Stomach smooth muscle (tissue), 2 donors: ENCODE measurements around the gene PDE6B.
"Not testable (repeated sequence)": the region's sequence is repeated elsewhere in the genome, so short reads cannot be mapped to it uniquely, and the experiment has no call there.

Source experiments
- H3K27ac ChIP-seq: one replicate; pipeline ENCODE4 v1.7.0; 2013; ENCODE audit warnings: mild to moderate bottlenecking, low read length, inconsistent platforms
- H3K27me3 ChIP-seq, 2 donors: one replicate each; pipeline ENCODE4 v1.7.0; 2013; ENCODE audit warnings: low read length in 2 of 2; ENCODE audit not compliant: insufficient read depth in 2 of 2, control insufficient read depth in 1 of 2
- H3K36me3 ChIP-seq, 2 donors: one replicate each; pipeline ENCODE4 v1.7.0; 2013; ENCODE audit warnings: low read length in 2 of 2; ENCODE audit not compliant: control insufficient read depth in 2 of 2, insufficient read depth in 2 of 2
- H3K4me1 ChIP-seq: one replicate; pipeline ENCODE4 v1.7.0; 2013; ENCODE audit warnings: low read length; ENCODE audit not compliant: control insufficient read depth, insufficient read depth
- H3K4me3 ChIP-seq, 2 donors: one replicate each; pipeline ENCODE4 v1.7.0; 2013; ENCODE audit warnings: low read length in 2 of 2
- H3K9ac ChIP-seq, 2 donors: one replicate each; pipeline ENCODE4 v1.7.0; 2013; ENCODE audit warnings: low read length in 2 of 2, mild to moderate bottlenecking in 1 of 2
- H3K9me3 ChIP-seq, 2 donors: one replicate each; pipeline ENCODE4 v1.7.0; 2013; ENCODE audit warnings: low read length in 2 of 2; ENCODE audit not compliant: control insufficient read depth in 2 of 2
- donor health status: healthy.
- donor health status: Pancreatic carcinoma.

Gene PDE6B

GRCh38 chr4:689723-690122 is 64.3 kb downstream of the PDE6B start:
- Histone ChIP-seq H3K9ac (no peak overlapping the region), H3K9me3 (no peaks in the 10 kb centered on the region), H3K27me3 (peaks cover 3 to 12% of the 10 kb centered on the region in 2 donors), H3K36me3 (no peaks in the 10 kb centered on the region), H3K4me1 (peaks cover 28% of the 10 kb centered on the region), H3K27ac (no peak overlapping the region), H3K4me3 (peak overlapping the region in 1 of 2 donors; percentile 54)

- no peak overlapping the region for H3K27ac ChIP-seq
- peaks cover 15% of the 10 kb centered on the region for H3K4me1 ChIP-seq
- no peak overlapping the region for H3K9ac ChIP-seq
- H3K27me3 ChIP-seq, result peaks cover 3 to 12% of the 10 kb centered on the region in 2 donors
- H3K4me3 ChIP-seq, result no peak overlapping the region
- no peaks in the 10 kb centered on the region for H3K9me3 ChIP-seq
- no peaks in the 10 kb centered on the region for H3K36me3 ChIP-seq
Observed at GRCh38 chr4:692771-693554, 67.6 kb downstream of the PDE6B start.

- H3K36me3 ChIP-seq, H3K4me3 ChIP-seq, H3K9ac ChIP-seq, H3K4me1 ChIP-seq, H3K27me3 ChIP-seq, H3K27ac ChIP-seq, H3K9me3 ChIP-seq: not testable (repeated sequence)
Observed at GRCh38 chr4:694341-694940, 69.1 kb downstream of the PDE6B start.

GRCh38 chr4:699816-700580 is 74.6 kb downstream of the PDE6B start:
- no peaks in the 10 kb centered on the region for H3K9me3 ChIP-seq
- no peak overlapping the region for H3K9ac ChIP-seq
- no peaks in the 10 kb centered on the region for H3K27me3 ChIP-seq
- peaks cover under 1% of the 10 kb centered on the region for H3K4me1 ChIP-seq
- no peaks in the 10 kb centered on the region for H3K36me3 ChIP-seq
- H3K4me3 ChIP-seq, result no peak overlapping the region
- H3K27ac ChIP-seq, result no peak overlapping the region

GRCh38 chr4:700587-701264 is 75.4 kb downstream of the PDE6B start:
- Histone ChIP-seq H3K9me3 (no peaks in the 10 kb centered on the region), H3K9ac (no peak overlapping the region), H3K4me1 (peaks cover 5% of the 10 kb centered on the region), H3K27ac (no peak overlapping the region), H3K4me3 (no peak overlapping the region), H3K27me3 (no peaks in the 10 kb centered on the region), H3K36me3 (no peaks in the 10 kb centered on the region)

- H3K4me3 ChIP-seq, result no peak overlapping the region
- H3K27ac ChIP-seq, result no peak overlapping the region
- peaks cover 17% of the 10 kb centered on the region for H3K4me1 ChIP-seq
- H3K9me3 ChIP-seq, result no peaks in the 10 kb centered on the region
- no peaks in the 10 kb centered on the region for H3K27me3 ChIP-seq
- H3K9ac ChIP-seq, result no peak overlapping the region
- no peaks in the 10 kb centered on the region for H3K36me3 ChIP-seq
Observed at GRCh38 chr4:702618-703048, 77.3 kb downstream of the PDE6B start.

- Histone ChIP-seq H3K27me3 (no peaks in the 10 kb centered on the region), H3K36me3 (no peaks in the 10 kb centered on the region), H3K27ac (no peak overlapping the region), H3K9me3 (no peaks in the 10 kb centered on the region), H3K9ac (no peak overlapping the region), H3K4me1 (peaks cover 24% of the 10 kb centered on the region), H3K4me3 (no peak overlapping the region)
Observed at GRCh38 chr4:703336-704197, 78.2 kb downstream of the PDE6B start.

- no peaks in the 10 kb centered on the region for H3K27me3 ChIP-seq
- H3K4me3 ChIP-seq, result no peak overlapping the region
- no peaks in the 10 kb centered on the region for H3K36me3 ChIP-seq
- H3K27ac ChIP-seq, result no peak overlapping the region
- no peaks in the 10 kb centered on the region for H3K9me3 ChIP-seq
- no peak overlapping the region for H3K9ac ChIP-seq
- H3K4me1 ChIP-seq, result peaks cover 26% of the 10 kb centered on the region
Observed at GRCh38 chr4:704198-704891, 79.0 kb downstream of the PDE6B start.

GRCh38 chr4:704971-705277 is 79.6 kb downstream of the PDE6B start:
- Histone ChIP-seq H3K4me1 (peaks cover 26% of the 10 kb centered on the region), H3K27me3 (no peaks in the 10 kb centered on the region), H3K36me3 (no peaks in the 10 kb centered on the region), H3K27ac (no peak overlapping the region), H3K4me3 (peak overlapping the region; percentile 87 to 89), H3K9ac (peak overlapping the region; percentile 47 to 69), H3K9me3 (no peaks in the 10 kb centered on the region)
